RCC 7860 (cell line): Measurements from ENCODE around the gene KRTAP5-5.
"Not testable (repeated sequence)": the region's sequence is repeated elsewhere in the genome, so short reads cannot be mapped to it uniquely, and the experiment has no call there.

Experiments
- DNase-seq: peaks from one replicate; pipeline ENCODE4 v3.0.0-alpha.2; 2015; ENCODE audit warnings: low spot score
- FAIRE-seq: peaks from 2 replicates; lab custom pipeline; 2012; peaks lifted over from hg19 to GRCh38; lab: Jason Lieb, UNC

KRTAP5-5 gene, protein sequence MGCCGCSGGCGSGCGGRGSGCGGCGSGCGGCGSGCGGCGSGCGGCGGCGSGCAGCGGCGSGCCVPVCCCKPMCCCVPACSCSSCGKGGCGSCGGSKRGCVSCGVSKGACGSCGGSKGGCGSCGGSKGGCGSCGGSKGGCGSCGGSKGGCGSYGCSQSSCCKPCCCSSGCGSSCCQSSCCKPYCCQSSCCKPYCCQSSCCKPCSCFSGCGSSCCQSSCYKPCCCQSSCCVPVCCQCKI

GRCh38 chr11:1629326-1630185 lies at the start of gene KRTAP5-5:
TSS of gene KRTAP5-5 (plus strand) at chr11:1629775. CDS start at chr11:1629841, 66 bp downstream.
- no peak for FAIRE-seq

DNA sequence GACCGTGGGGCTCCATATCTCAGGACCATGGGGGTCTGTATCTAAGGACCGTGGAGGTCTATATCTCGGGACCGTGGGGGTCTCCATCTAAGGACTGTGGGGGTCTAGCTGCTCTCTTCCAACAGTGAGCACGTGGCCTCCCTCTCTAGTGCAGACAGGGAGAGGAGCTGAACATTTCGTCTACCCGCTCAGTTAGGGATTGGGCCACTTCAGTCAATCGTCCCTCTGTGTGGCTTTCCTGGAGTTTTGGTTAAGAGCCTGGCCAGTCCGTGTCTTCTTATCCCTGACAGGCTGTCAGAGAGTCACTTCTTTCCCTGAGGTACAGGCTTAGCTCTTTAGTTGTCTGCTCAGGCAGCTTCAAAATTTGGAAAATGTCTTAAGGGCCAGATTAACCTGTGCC lies 47.6 kb upstream of the KRTAP5-5 start:
- DNase-seq (no peak), FAIRE-seq (no peak)

More at GRCh38 chr11:1629326-1630185, at the start of gene KRTAP5-5:
- DNase-seq, result no peak

- not testable (repeated sequence) for DNase-seq, FAIRE-seq
These were observed 46.7 kb upstream of the KRTAP5-5 start for GRCh38 chr11:1582909-1583308.

DNA sequence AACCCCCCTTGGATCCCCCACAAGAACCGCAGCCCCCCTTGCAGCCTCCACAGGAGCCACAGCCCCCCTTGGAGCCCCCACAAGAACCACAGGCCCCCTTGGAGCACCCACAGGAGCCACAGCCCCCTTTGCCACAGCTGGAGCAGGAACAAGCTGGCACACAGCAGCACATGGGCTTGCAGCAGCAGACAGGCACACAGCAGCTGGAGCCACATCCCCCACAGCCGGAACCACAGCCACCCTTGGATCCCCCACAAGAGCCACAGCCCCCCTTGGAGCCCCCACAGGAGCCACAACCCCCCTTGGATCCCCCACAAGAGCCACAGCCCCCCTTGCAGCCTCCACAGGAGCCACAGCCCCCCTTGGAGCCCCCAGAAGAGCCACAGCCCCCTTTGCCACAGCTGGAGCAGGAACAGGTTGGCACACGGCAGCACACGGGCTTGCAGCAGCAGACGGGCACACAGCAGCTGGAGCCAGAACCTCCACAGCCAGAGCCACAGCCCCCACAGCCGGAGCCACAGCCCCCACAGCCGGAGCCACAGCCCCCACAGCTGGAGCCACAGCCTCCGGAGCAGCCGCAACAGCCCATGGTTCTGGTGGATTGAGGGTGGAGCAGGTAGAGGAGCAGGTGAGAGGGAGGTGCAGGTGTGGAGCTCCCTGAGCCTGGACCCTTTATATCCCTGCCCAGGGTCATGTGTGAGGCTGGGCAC lies 44.8 kb upstream of the KRTAP5-5 start, which contains the start of gene KRTAP5-1:
Gene KRTAP5-1, minus strand, starts transcription at position 623 of the 710 bp plus-strand sequence. Its CDS starts 34 bp downstream, at position 589.
- DNase-seq, FAIRE-seq: not testable (repeated sequence)

- DNase-seq (no peak), FAIRE-seq (no peak)
These were observed 42.9 kb upstream of the KRTAP5-5 start for GRCh38 chr11:1586699-1587098.

- DNase-seq, FAIRE-seq: not testable (repeated sequence)
These were observed 40.2 kb upstream of the KRTAP5-5 start for GRCh38 chr11:1589191-1589963.

- DNase-seq (no peak), FAIRE-seq (no peak)
These were observed 39.6 kb upstream of the KRTAP5-5 start for GRCh38 chr11:1589996-1590395.

- no peak for DNase-seq
- FAIRE-seq, result no peak
These were observed 36.9 kb upstream of the KRTAP5-5 start for GRCh38 chr11:1592628-1593027.

DNA sequence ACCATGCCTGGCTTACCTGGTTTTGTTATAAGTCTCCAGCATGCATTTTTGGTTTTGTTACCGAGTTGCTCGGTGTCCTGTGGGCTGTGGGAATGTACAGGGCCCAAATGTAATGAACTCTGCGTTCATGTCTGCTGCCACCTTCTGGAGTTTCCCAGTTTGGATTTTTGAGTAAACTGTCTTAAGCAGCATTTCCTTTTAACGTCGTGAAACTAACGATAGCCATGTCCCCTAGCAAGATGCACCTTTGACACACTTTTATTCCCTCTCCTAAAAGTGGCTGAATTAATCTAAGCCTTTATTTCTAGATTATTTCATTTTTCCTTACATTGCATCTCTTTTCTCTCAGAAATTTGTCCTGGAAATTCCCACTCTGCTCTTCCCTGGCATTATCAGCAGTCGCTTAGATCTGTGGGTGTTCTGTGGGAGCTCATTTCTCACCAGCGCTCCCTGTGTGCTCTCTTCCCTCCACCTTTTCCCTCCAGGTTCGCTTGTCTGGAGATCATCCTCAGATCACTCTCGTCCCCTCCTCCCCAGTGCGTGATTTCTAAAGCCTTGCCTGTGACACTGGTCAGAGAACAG lies 33.5 kb upstream of the KRTAP5-5 start:
- FAIRE-seq, DNase-seq: not testable (repeated sequence)

DNA sequence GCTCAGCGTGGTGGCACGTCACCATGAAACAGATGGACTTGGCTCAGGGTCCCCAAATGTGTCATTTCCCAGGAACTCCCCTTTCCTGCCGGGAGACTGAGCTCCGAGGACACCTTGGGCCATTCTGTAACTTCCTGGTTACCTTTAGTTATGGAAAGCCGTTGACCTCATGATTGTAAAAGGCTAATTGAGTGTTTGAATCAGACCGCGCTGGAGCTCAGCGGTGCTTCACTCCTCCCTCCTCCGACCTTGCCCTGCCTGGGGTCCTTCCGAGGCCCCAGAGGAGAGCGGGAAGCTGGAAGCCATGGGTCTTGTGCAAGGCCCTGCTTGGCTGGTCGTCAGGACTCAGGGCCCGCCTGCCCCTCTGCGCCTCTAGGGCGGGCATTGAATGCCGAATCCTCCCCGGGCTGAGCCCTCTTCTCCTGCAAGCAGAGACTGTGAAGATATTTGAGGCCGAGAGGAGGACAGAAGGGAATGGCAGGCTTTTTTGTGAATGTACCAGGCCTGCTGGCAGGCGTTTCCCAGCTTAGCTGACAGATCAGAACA lies 32.9 kb upstream of the KRTAP5-5 start:
- FAIRE-seq, DNase-seq: not testable (repeated sequence)

- DNase-seq, result no peak
- FAIRE-seq, result no peak
These were observed 32.1 kb upstream of the KRTAP5-5 start for GRCh38 chr11:1597331-1597993.

GRCh38 chr11:1597994-1598380 lies 31.6 kb upstream of the KRTAP5-5 start, which contains the start of gene KRTAP5-2:
TSS of gene KRTAP5-2 (minus strand) at chr11:1598294. CDS start at chr11:1598250, 44 bp downstream.
- FAIRE-seq (no peak), DNase-seq (no peak)

- DNase-seq, FAIRE-seq: not testable (repeated sequence)
These were observed 31.2 kb upstream of the KRTAP5-5 start for GRCh38 chr11:1598406-1598805.

DNA sequence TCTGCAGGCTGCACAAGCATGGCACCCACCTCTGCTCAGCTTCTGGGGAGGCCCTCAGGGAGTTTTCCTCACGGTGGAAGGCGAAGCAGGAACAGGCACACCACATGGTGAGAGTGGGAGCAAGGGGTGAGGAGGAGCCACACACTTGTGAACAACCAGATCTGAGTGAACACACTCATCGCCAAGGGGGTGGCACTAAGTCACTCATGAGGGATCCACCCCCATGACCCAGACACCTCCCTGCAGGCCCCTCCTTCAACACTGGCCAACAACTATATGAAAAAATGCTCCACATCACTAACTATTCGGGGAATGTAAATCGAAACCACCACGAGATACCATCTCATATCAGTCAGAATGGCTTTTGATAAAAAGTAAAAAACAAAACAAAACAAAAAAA lies 30.8 kb upstream of the KRTAP5-5 start:
- DNase-seq (no peak), FAIRE-seq (no peak)

- DNase-seq (no peak), FAIRE-seq (no peak)
These were observed 28.9 kb upstream of the KRTAP5-5 start for GRCh38 chr11:1600626-1601025.

DNA sequence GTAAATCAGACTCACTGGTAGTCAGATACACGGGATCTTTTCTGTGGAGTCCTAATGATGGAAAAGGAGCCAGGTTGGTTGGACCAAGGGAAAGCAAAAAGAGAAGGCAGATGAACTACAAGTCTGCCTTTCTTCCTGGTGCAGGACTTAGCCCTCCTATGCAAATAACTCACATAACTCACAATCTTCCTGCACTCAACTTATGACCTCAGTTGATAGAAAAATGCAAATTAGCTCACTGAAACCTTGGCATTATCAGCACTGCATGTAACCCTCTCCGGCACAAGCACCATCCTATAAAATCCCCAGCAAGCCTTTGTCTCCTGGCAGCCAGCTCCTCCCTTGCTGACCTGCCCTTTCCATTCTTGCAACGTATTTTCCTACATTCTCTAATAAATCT lies 27.9 kb upstream of the KRTAP5-5 start:
- DNase-seq, FAIRE-seq: not testable (repeated sequence)

GRCh38 chr11:1603629-1604028 lies 25.9 kb upstream of the KRTAP5-5 start:
- no peak for FAIRE-seq
- DNase-seq, result no peak

DNA sequence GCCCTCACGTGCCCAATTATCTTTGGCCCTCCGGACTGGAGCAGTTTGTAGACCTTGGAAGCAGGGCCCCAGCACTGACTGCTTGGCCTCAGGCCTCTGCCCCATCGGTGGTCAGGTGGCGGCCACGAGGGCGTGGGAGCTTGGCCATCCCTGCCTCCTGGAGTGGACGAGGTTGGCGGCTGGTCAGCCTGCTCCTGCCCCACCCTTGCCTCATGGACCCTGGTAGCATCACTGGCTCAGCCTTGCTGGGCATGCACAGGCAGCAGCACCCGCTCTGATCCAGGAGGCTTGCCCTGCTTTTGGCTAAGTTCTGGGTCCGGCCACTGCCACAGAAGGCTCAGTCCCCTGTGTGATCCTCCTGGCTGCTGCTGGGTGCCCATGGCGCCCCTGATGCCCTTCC lies 25.4 kb upstream of the KRTAP5-5 start:
- FAIRE-seq (no peak), DNase-seq (no peak)

GRCh38 chr11:1604711-1605110 lies 24.9 kb upstream of the KRTAP5-5 start:
- DNase-seq, result no peak
- FAIRE-seq, result no peak
